Astrocyte (in vitro differentiated cells and primary cell): ENCODE measurements around the gene TXNL4A. TPM values are rescaled to one million over a fixed set of nuclear protein-coding genes. Genes with fewer than 3 reads are reported as not detected.

Experiments used
- DNase-seq: peaks from one replicate; pipeline ENCODE4 v3.0.0-alpha.2; 2010; ENCODE audit warnings: low read depth
- FAIRE-seq: peaks from 2 replicates; lab custom pipeline; 2011; peaks lifted over from hg19 to GRCh38; lab: Jason Lieb, UNC
- H2AFZ ChIP-seq: 2 replicates; pipeline ENCODE4 v1.6.0; 2012; ENCODE audit warnings: low read depth, low read length, inconsistent platforms
- H3K27ac ChIP-seq: 2 replicates; pipeline ENCODE4 v1.5.1; 2011; ENCODE audit warnings: low read depth, low read length, inconsistent platforms
- H3K27me3 ChIP-seq: 2 replicates; pipeline ENCODE4 v1.6.0; 2011; ENCODE audit warnings: low read length, inconsistent platforms; ENCODE audit not compliant: insufficient read depth
- H3K36me3 ChIP-seq: 2 replicates; pipeline ENCODE4 v1.5.1; 2011; ENCODE audit warnings: low read length, inconsistent platforms; ENCODE audit not compliant: insufficient read depth
- H3K4me1 ChIP-seq: 2 replicates; pipeline ENCODE4 v1.5.1; 2011; ENCODE audit warnings: low read length, inconsistent platforms; ENCODE audit not compliant: insufficient read depth
- H3K4me2 ChIP-seq: 2 replicates; pipeline ENCODE4 v1.6.0; 2012; ENCODE audit warnings: low read length, inconsistent platforms
- H3K4me3 ChIP-seq: 2 replicates; pipeline ENCODE4 v1.5.1; 2011; ENCODE audit warnings: low read depth, mild to moderate bottlenecking, low read length, inconsistent platforms; ENCODE audit not compliant: insufficient read depth
- H3K79me2 ChIP-seq: 2 replicates; pipeline ENCODE4 v1.6.0; 2012; ENCODE audit warnings: mild to moderate bottlenecking, low read length, inconsistent platforms; ENCODE audit not compliant: insufficient read depth
- H3K9ac ChIP-seq: 2 replicates; pipeline ENCODE4 v1.6.0; 2012; ENCODE audit warnings: mild to moderate bottlenecking, low read length, inconsistent platforms
- H3K9me3 ChIP-seq: 2 replicates; pipeline ENCODE4 v1.5.1; 2012; ENCODE audit warnings: low read depth, mild to moderate bottlenecking, low read length, inconsistent platforms; ENCODE audit not compliant: insufficient read depth
- H4K20me1 ChIP-seq: 2 replicates; pipeline ENCODE4 v1.6.0; 2012; ENCODE audit warnings: low read length, inconsistent platforms; ENCODE audit not compliant: insufficient read depth
- H3K27ac Mint-ChIP-seq: one replicate; pipeline ENCODE4 v1.8.0; 2021; ENCODE audit warnings: mild to moderate bottlenecking, mixed read lengths; ENCODE audit not compliant: unreplicated experiment
- H3K27me3 Mint-ChIP-seq: one replicate; pipeline ENCODE4 v1.8.0; 2021; ENCODE audit warnings: low read depth, mixed read lengths; ENCODE audit not compliant: unreplicated experiment
- H3K36me3 Mint-ChIP-seq: one replicate; pipeline ENCODE4 v1.8.0; 2021; ENCODE audit warnings: low read depth, mixed read lengths; ENCODE audit not compliant: unreplicated experiment
- H3K4me1 Mint-ChIP-seq: one replicate; pipeline ENCODE4 v1.8.0; 2021; ENCODE audit warnings: low read depth, mixed read lengths; ENCODE audit not compliant: unreplicated experiment
- H3K4me3 Mint-ChIP-seq: one replicate; pipeline ENCODE4 v1.8.0; 2021; ENCODE audit warnings: mild to moderate bottlenecking, moderate library complexity, mixed read lengths; ENCODE audit not compliant: unreplicated experiment
- H3K9me3 Mint-ChIP-seq: one replicate; pipeline ENCODE4 v1.8.0; 2021; ENCODE audit warnings: mild to moderate bottlenecking, mixed read lengths; ENCODE audit not compliant: unreplicated experiment
- CTCF ChIP-seq: IDR thresholded peaks from 2 replicates; pipeline ENCODE4 v1.5.1; 2011; ENCODE audit warnings: low read depth, mild to moderate bottlenecking, inconsistent platforms, low read length, moderate library complexity; ENCODE audit not compliant: insufficient read depth
- EZH2 ChIP-seq: IDR thresholded peaks from 2 replicates; pipeline ENCODE4 v1.6.1; 2012; ENCODE audit warnings: mild to moderate bottlenecking, low read length, inconsistent platforms; ENCODE audit not compliant: insufficient read depth
- total RNA-seq: library from RNA; stranded (reverse); gene quantifications from 2 replicates; pipeline ENCODE4 v1.2.1, GENCODE V29; 2021

TXNL4A gene
- total RNA-seq, 1 donor from 2014 or later = 135 TPM

GRCh38 chr18:79947054-79947755 is 41.2 kb downstream of the TXNL4A start:
- no peaks in the 10 kb centered on the region for H3K27me3 ChIP-seq
- Mint-ChIP-seq H3K36me3 (peaks cover 10% of the 10 kb centered on the region), H3K27me3 (peaks cover 2% of the 10 kb centered on the region), H3K9me3 (no peaks in the 10 kb centered on the region), H3K4me1 (peaks cover 11% of the 10 kb centered on the region), H3K27ac (no peak overlapping the region), H3K4me3 (no peak overlapping the region)
- DNase-seq = no peak
- no peak overlapping the region for H3K27ac ChIP-seq
- TF ChIP-seq CTCF (no peak), EZH2 (no peak)
- H3K4me2 ChIP-seq = no peak overlapping the region
- no peaks in the 10 kb centered on the region for H3K9me3 ChIP-seq
- H3K4me1 ChIP-seq = peaks cover 7% of the 10 kb centered on the region
- H3K79me2 ChIP-seq = peaks cover 85% of the 10 kb centered on the region
- peaks cover 84% of the 10 kb centered on the region for H4K20me1 ChIP-seq
- no peak for FAIRE-seq
- no peak overlapping the region for H2AFZ ChIP-seq
- peaks cover 3% of the 10 kb centered on the region for H3K36me3 ChIP-seq
- no peak overlapping the region for H3K4me3 ChIP-seq
- H3K9ac ChIP-seq = no peak overlapping the region

- Histone ChIP-seq H3K36me3 (peaks cover 6% of the 10 kb centered on the region), H3K27ac (no peak overlapping the region), H3K4me2 (no peak overlapping the region), H3K9me3 (no peaks in the 10 kb centered on the region), H3K27me3 (no peaks in the 10 kb centered on the region), H4K20me1 (peaks cover 97% of the 10 kb centered on the region), H3K4me3 (no peak overlapping the region), H2AFZ (no peak overlapping the region), H3K9ac (no peak overlapping the region), H3K79me2 (peaks cover 97% of the 10 kb centered on the region), H3K4me1 (peaks cover 4% of the 10 kb centered on the region)
- FAIRE-seq (no peak), DNase-seq (no peak)
- Mint-ChIP-seq H3K27ac (no peak overlapping the region), H3K36me3 (peaks cover 11% of the 10 kb centered on the region), H3K4me3 (no peak overlapping the region), H3K4me1 (peaks cover 10% of the 10 kb centered on the region), H3K27me3 (peaks cover 2% of the 10 kb centered on the region), H3K9me3 (no peaks in the 10 kb centered on the region)
- TF ChIP-seq EZH2 (no peak), CTCF (no peak)
Observed at GRCh38 chr18:79945118-79946042, 43.0 kb downstream of the TXNL4A start.
